Erythroblast (primary cell): ENCODE data around the gene CHST10.

Source experiments
- DNase-seq, 2 experiments: peaks; one replicate each; lab custom pipeline; 2025; lab: John Stamatoyannopoulos, UW
- GATA1 ChIP-seq: IDR thresholded peaks from 2 replicates; pipeline ENCODE4 v1.6.1; 2011; ENCODE audit warnings: low read depth, mild to moderate bottlenecking, control low read depth, low read length, moderate library complexity
- POLR2A ChIP-seq: IDR thresholded peaks from 2 replicates; pipeline ENCODE4 v1.6.1; 2011; ENCODE audit warnings: mild to moderate bottlenecking, low read length

CHST10 gene

DNA sequence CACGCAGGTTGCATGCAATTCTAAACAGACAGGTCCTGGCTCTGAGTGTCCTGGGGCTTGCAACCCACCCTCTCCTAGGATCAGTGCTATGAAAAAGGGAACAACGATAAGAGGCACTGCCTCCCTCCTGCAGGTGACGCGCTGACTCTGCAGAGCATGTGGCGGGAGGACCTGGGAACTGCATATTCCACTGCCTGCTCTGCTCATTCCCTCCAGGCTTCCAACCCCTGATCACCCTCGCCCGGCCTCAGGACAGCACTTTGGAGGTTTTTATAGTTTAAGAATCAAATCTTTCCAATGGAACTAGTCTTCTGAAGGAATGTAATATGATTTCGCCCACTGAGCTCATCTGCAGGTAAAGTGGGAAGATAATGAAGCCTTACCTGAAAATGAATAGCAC, 8.5 kb downstream of the CHST10 start:
- no peak for DNase-seq
- TF ChIP-seq GATA1 (no peak), POLR2A (no peak)

DNA sequence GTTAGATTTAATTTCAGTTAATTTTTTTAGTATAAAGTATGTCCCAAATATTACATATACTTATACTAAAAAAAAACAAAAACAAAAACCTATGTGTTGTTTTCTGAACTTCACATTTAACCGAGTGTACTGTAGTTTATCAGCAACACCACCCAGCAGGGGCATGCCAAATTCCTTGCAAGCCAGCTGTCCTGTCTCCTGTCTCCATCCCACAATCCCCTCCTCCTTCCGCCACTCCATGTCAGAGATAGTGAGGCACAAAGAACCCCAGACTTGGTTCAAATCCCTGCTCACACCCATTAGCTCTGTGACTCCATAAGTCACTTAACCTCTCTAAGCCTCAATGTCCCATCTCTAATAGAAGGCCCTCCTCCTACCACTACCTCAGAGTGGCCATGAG, 9.4 kb downstream of the CHST10 start:
- TF ChIP-seq GATA1 (no peak), POLR2A (no peak)
- no peak for DNase-seq

DNA sequence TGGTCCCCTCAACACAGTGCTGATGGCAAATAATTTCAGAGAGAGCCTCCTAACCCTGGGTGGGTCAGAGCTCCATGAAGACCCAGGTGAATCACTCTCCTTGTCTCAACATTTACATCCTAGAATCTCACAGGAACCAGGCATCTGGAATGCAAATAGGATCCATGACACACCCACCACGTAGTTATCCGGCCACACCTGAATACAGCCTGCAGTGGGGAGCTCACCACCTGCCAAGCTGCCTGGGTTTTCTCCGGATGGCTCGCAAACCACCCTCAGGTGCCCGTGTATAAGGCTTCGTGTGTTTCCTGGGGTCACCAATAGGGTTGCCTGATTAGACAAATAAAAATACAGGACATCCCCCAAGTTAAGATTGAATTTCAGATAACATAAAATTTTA, 9.9 kb downstream of the CHST10 start:
- no peak for DNase-seq
- TF ChIP-seq GATA1 (no peak), POLR2A (no peak)

DNA sequence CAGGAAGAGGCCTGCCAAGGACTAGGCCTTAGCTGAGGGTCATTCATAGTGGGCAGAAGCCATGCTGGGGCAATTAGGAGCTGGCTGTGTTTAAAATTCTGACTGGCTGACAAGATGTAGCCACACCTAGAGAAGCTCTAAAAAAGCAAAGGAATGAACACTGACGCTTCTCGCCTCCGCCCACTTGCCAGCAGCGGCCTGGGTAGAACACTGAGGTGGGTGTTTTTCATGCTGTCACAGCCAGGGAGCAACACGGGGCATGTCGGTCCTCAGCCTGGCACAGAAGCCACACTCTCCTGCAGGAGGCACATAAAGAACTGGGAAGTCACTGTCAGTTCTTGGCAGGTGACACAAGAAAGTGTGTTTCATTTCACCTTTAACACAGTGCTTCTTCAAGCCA, 10.4 kb downstream of the CHST10 start:
- no peak for DNase-seq
- TF ChIP-seq POLR2A (no peak), GATA1 (no peak)

DNA sequence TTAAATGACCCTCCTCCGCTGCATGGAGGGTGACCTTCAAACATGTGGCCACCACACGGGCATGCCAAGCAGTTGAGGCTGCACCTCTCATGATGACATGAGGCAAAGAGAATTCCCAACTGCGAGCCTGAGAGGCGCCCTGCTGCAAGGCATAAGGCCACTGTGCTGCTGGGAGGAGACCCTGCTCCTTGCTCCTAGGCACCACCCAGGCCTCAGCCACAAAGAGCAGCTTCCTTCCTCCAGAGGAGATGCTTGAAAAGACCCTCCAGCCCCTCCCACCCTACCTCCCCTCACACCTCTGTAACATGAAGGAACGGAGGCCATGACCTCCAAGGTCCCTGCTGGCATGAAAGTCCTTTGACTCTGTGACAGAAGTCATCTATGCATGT, 11.4 kb downstream of the CHST10 start:
- TF ChIP-seq POLR2A (no peak), GATA1 (no peak)
- DNase-seq, result no peak

DNA sequence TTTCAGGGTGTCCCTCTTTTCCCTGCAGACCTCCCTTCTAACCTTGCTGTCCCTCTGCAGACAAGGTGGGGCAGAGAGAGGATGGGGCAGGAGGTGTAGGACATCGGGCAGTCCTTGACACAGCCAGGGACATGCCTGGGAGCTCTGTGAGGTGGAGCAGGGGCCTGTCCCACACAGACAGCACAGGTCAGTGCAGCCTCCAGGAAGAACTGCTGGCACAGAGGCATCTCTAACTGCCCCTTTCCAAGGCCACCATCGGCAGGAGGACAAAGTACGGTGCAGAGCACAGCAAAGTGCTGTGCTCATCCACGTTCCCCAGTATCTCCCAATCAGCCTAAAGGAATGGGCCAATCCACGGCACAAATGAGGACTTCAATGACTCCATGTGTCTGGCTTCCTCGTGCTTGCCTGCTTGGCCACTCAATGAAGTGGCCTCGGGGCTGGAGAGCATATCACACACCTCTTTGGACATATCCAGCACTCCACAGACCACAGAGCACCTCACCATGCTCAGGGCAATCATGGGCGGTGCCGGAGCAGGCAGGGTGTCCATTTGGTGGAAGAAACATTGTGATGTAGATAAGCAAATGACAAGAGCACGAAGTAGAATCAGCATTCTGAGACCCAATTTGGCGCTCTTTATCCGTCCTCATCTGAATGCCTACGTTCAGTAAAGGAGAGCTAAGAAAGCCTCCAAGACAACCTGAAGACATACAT, 11.9 kb downstream of the CHST10 start:
- DNase-seq, result no peak
- TF ChIP-seq GATA1, result no peak
- no peak for TF ChIP-seq POLR2A

DNA sequence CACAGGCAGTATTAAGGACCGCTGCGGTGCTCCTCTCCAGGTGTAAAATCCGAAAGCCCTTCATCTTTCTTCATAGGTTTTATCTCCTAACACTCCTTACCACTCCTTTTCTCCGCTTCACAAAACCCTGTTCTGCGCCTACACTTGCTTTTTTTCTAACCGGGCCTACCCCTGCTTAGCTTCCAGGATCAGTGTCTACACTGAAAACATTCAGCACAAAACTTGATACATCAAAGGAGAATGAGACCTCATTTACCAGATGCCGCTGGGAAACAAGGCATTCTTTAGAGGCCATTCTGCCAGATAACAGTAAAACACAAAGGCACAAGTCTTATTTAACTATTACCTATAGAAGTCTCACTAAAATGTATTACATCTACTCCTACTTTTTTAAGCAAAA, 13.1 kb downstream of the CHST10 start:
- TF ChIP-seq GATA1 (no peak), POLR2A (no peak)
- no peak for DNase-seq

DNA sequence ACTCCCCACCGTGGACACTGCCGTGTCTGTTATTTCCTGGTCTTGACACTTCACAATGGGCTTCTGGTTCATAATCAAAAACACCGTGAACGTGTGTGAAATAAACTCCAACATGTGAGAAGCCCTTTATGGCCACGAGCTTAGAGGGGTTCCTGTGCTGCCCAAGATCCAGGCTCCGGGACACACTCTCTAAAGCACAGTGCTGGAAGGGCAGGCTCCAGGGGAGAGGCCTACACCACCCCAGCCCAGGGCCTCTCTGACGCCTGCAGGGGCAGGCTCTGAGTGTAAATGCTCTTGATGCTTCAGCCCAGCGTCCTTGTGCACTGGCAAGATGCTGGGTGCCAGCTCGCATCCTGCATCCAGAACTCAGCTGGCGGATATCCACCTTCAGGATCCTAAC, 13.7 kb downstream of the CHST10 start:
- DNase-seq, result no peak
- TF ChIP-seq POLR2A (no peak), GATA1 (no peak)

DNA sequence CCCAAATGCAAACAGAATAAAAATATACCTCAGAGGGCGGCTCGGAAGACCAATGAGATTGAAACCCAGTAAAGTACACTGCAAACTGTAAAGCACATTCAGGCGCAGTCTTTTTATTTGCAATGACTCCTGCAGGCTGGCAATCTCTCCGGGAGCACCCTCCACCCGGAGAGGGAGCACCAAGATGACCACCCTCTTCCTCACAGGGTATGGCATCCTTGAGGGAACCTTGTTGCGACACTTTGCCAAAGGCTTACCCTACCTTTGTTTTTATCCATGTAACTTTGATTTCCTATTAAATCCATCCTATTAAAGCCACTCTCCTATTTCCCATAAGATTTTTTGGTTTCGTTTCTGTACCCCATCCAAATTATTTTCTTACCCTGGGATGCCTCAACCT, 16.2 kb downstream of the CHST10 start:
- no peak for DNase-seq
- TF ChIP-seq GATA1 (no peak), POLR2A (no peak)

DNA sequence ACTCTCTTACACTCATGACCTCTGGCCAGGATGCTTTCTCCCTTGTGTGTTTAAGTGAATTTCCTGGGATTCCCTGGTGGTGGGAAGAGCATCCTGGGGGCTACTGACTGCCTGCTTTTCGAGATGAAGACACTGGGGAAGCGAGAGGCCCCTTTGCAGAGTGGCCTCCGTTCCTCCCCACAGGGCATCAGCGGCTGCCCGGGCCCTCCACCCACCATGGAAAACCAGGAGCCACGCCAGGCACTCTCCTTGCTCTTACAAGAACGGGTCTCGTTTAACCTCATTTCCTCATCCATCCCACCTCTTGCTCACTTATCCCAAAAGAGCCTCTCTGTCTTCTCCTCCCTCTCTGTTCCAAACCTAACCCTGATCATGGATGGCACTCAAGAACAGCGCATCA, 17.8 kb downstream of the CHST10 start:
- no peak for TF ChIP-seq GATA1
- no peak for TF ChIP-seq POLR2A
- DNase-seq, result no peak

DNA sequence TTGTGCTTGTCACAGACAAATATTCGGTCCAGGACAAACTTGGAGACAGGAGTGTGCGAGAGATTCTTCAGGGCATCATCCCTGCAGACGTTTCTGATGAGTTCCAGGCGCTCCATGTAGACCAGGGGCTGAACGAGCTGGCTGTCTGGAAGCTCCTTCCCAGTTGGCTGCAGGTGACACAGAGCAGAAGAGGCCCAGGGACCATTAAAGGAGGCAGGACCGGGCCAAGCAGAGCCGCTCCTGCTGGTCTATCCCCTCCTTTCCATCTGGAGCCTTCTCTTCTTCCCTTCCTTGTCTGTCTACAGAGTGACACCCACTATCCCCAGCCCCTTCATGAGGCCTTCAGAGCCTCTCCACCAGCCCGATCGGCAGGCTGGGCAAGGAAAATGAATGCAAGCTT, 19.5 kb downstream of the CHST10 start:
- no peak for TF ChIP-seq GATA1
- TF ChIP-seq POLR2A, result no peak
- DNase-seq, result no peak

DNA sequence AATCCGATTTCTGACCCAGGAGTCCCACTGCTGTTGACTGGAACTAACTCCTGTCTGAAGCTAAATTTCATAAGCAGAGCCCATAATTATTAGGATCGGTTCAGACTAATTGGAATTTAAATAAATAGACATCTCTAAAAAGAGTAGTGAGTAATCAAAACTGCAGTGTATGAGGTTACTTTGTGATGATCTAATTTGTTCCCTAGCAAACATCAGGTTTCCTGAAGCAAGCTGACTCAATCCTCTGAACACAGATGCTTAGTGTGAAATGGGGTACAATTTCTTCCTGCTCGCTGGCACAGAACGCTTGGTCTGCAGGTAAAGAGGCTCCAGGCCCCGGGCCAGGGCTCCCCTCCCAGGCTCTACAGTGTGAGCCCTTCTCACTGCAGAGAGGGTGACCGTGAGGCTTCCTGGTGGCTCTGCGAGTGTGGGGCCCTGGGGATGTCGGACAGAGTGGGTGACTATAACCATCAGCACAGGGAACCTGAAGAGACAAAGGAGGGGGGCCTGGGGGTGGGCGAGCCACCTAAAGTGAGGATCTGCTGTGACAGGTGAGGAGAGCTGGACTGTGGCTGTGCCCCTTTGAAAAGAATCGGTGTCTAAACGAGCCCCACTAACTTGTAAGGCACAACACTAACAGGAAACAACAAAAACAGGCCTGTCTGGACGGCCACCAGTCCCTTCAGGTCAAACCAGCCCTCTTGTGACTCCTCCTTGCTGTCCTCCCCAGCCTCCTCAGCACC, 20.2 kb downstream of the CHST10 start:
- TF ChIP-seq GATA1, result no peak
- TF ChIP-seq POLR2A, result no peak

DNA sequence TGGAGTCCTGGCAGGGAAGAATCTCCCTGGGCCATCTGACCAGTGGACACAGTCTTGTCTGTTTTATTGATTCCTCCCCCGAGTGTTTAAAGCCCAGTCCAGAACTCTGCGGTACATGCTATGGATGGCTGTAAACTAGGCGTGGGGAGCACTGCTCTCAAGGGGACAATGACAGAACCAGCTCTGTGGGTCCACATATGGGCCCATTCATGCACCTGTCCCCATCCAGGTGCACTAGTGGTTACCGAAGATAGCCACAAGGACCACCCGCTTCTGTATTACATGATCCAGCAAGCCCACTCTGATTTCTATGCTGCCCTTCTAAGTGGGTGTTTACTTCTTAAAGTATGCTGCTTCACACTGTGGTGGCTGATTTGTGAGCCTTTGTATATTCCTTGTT, 21.0 kb downstream of the CHST10 start:
- no peak for DNase-seq

More for the DNA sequence above, 20.2 kb downstream of the CHST10 start:
- no peak for DNase-seq

DNA sequence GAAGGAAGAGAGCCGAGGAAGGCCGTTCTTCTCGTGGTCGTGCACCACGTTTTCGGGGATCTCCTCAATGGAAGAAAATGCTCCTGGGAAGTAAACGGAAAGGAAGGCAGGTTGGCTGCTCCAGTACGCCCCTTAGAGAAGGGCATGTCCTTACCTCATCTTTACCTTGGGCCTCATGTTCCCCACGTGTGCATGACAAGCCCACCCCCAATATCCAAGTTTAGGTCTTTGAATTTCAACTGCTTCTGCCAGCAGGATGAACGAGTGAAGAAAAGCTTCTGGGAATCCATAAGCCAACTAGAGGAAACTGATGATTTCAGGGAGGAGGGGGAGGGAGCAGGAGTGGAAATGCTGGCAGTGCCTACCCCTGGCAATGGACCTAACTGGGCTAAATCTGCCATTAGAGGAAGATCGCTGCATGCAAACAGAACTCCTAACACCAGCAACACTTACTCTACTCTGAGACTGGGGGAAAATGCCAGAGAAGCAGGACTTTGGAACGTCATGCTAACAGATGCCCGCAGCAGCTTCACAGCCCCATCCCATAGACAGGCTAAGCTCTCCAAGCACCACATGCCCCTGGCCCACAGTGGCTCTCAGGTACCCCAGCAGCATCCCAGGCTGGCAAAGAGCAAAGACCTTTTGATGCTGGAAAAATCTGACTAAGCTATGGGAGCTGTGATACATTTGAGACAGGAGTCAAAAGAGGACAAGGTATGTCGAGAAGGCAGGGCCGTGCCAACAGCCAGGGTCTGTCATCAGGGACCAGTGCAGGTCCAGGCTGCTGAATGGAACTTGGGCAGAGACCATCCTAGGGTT, 21.7 kb downstream of the CHST10 start:
- DNase-seq, result no peak
- TF ChIP-seq POLR2A, result no peak

More for the DNA sequence above, 21.0 kb downstream of the CHST10 start:
- TF ChIP-seq GATA1 (no peak), POLR2A (no peak)
